HAP-1 (cell line): Measurements from ENCODE around the gene SLC9A1.

Source experiments
- DNase-seq, 2 experiments: peaks; one replicate each; pipeline ENCODE4 v3.0.0-alpha.2; 2016 to 2020; ENCODE audit warnings: low spot score in 2 of 2
- H3K27me3 ChIP-seq: fragments of 250-450 bp; sonication (Bioruptor Pico); 2 replicates; pipeline ENCODE4 v1.5.1; 2020; ENCODE audit warnings: low read depth, mild to moderate bottlenecking, moderate library complexity
- H3K36me3 ChIP-seq: fragments of 250-450 bp; sonication (Bioruptor Pico); replicated peaks from 2 replicates; pipeline ENCODE4 v1.5.1; 2020; ENCODE audit warnings: mild to moderate bottlenecking
- H3K4me1 ChIP-seq: fragments of 250-450 bp; sonication (Bioruptor Pico); 2 replicates; pipeline ENCODE4 v1.5.1; 2020; ENCODE audit warnings: mild to moderate bottlenecking
- H3K4me3 ChIP-seq: fragments of 250-450 bp; sonication (Bioruptor Pico); 2 replicates; pipeline ENCODE4 v1.5.1; 2020; ENCODE audit warnings: mild to moderate bottlenecking, moderate library complexity
- H3K9me3 ChIP-seq: fragments of 250-450 bp; sonication (Bioruptor Pico); 2 replicates; pipeline ENCODE4 v1.5.1; 2020; ENCODE audit warnings: mild to moderate bottlenecking, moderate library complexity
- in situ Hi-C: fragments of 300-500 bp; cut with MboI; formaldehyde crosslinking; loops from 3 replicates; pipeline ENCODE4 v1.14.3; 2020; ENCODE audit warnings: low sequenced_read_pairs, inconsistent platforms, mixed read lengths

SLC9A1 gene

DNA sequence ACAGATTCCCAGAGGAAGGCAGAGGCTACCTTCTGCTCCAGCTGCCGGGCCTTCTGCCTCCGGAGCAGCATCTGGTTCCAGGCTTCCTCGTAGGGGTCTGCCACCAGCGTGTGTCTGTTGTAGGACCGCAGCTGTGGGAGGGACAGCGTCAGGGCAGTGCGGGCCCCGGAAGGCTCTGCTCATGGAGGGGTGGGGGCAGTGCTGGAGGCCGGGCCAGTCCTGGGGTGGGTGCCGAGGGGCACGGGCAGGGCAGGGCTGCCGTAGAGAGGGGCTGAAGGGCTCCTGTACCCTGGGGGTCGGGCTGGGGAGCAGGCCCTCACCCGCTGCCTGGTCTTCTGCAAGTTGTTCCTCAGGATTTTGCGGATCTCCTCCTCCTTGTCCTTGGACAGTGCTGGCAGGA, 53.2 kb downstream of the SLC9A1 start:
- peaks cover 9% of the 10 kb centered on the region for H3K4me1 ChIP-seq
- no peaks in the 10 kb centered on the region for H3K36me3 ChIP-seq
- in situ Hi-C loops: loop anchor here (5.0 to 10.0 kb wide), 2 partner anchors 181 to 283 kb away; partner anchors contain the start of gene CD164L2
- H3K9me3 ChIP-seq: no peaks in the 10 kb centered on the region
- H3K27me3 ChIP-seq: no peaks in the 10 kb centered on the region
- no peak for DNase-seq
- H3K4me3 ChIP-seq: no peak overlapping the region

DNA sequence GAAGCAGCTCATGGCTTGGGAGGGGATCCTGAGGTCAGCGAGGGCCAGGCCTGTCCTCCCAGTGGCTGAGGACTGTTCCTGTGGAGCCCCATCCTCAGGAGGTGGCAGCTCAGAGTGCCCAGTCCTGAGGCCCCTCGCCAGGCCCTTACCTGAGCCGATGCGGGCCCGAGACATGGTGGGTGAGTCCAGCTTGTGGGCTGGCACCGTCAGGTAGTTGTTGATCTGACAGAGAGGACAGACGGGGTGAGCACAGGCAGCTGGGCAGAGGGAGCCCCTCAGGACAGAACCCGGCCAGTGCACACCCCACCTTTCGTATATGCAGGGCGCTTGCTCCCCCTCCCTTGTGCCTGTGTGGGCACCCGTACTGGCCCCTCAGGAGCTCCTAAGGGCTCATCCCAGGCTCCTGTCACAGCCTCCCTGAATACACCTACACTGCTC, 53.9 kb downstream of the SLC9A1 start:
- Histone ChIP-seq H3K4me1 (peaks cover 3% of the 10 kb centered on the region; the same call in 1 of the 2 replicates), H3K27me3 (no peaks in the 10 kb centered on the region), H3K36me3 (no peaks in the 10 kb centered on the region), H3K9me3 (no peaks in the 10 kb centered on the region), H3K4me3 (no peak overlapping the region)
- DNase-seq: no peak
- in situ Hi-C loops: loop anchor here (5.0 to 10.0 kb wide), 2 partner anchors 181 to 284 kb away; partner anchors contain the start of gene CD164L2

DNA sequence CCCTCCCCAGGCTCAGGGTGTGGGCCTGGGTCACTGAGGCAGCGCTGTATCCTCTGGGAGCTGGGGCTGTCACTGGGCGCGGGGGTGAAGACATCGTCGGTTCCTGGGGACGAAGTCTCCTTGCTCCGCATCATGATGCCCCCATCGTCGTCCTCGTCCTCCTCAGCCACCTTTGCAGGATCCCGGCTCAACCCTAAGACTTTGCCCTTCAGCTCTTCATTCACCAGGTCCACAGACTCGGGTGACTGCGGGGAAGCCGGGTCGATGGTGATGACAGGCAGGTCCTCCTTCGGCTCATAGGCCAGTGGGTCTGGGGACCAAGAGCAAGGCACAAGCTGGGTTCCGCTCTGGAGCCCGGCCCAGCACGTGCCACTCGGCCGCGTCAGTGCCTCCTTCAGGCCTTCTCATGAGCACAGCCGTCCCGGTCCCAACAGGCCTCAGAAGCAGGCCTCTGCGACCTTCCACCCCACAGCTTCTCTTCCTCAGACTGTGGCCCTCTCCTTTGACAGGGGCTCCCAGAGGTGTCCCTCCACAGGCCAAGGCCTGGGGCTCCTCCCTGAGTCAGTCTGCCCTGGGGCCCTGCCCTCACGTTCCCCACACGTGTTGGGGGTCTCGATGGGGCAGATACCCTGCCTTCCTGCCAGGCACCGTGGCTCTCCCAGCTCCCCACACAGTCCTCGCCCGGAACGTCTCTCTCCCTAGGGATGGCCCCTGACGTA, 54.4 kb downstream of the SLC9A1 start:
- H3K4me1 ChIP-seq: peaks cover 3% of the 10 kb centered on the region; the same call in 1 of the 2 replicates
- H3K4me3 ChIP-seq: no peak overlapping the region
- H3K27me3 ChIP-seq: no peaks in the 10 kb centered on the region
- in situ Hi-C loops: loop anchor here (5.0 to 10.0 kb wide), 2 partner anchors 182 to 284 kb away; partner anchors contain the start of gene CD164L2
- no peak for DNase-seq
- no peaks in the 10 kb centered on the region for H3K36me3 ChIP-seq
- H3K9me3 ChIP-seq: no peaks in the 10 kb centered on the region

DNA sequence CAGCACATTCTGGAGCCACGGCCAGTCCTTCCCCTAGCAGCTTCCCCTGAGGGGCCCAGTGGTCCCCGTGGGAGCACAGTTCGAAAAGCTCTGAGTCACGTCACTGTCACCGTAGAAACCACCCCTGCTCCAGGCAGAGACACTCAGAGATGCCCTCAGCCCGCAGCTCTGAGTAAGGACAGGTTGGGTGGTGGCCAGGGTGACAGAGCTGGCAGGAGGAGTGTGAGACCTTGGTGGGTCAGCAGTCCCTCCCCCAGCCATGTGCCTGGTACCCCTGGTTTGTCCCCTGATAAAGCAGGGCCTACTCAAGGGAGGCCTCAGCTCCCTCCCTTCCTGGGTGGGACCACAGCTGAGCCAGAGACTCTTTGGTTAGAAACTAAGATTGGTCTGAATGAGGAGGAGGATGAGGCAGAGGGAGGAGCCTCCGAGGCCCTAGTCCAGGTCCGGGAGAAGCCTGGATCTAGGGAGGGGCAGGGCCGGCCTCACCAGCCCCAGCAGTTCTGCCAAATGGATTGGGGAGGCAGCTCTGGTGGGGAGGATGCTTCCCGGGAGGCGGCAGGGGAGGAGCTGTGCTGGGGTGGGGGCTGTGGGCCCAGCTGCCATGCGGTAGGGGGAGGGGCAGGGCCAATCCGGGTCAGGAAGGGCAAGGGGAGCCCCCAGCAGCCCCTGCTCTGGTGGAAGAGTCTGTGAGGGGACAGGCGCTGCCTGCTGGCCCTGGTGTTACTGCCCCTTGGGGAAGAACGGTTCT, 55.2 kb downstream of the SLC9A1 start:
- H3K4me1 ChIP-seq: peaks cover 3% of the 10 kb centered on the region; the same call in 1 of the 2 replicates
- peak in 1 of 2 experiments; percentile 26 for DNase-seq
- H3K9me3 ChIP-seq: no peaks in the 10 kb centered on the region

DNA sequence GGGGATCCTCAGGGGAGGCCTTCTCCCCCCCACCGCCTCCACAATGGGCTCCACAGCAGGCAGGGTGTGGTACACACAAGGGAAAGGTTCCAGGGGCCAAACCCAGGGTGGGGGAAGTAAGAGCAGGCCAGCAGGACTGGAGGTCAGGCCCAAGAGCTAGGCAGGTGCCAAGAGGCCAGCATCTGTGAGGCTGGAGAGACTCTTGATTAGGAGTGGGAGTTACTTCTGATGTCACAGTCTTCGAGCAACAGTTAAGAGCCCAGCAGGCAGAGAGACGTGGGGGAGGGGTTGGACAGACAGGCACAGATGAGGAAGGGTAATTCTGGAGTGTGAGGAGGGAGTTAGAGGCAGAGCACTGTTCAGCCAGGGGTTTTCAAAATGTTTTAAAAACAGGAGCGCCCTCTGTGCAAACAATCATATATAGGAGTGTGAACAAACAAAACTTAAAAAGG, 55.8 kb downstream of the SLC9A1 start:
- no peaks in the 10 kb centered on the region for H3K36me3 ChIP-seq
- H3K4me1 ChIP-seq: peaks cover 3% of the 10 kb centered on the region; the same call in 1 of the 2 replicates
- no peak overlapping the region for H3K4me3 ChIP-seq
- no peaks in the 10 kb centered on the region for H3K9me3 ChIP-seq
- peak in 1 of 2 experiments; percentile 45 for DNase-seq
- no peaks in the 10 kb centered on the region for H3K27me3 ChIP-seq
- in situ Hi-C loops: loop anchor here (5.0 kb wide), 1 partner anchor 52 kb away; no protein-coding TSS in a partner anchor

More for the DNA sequence above, 55.2 kb downstream of the SLC9A1 start:
- H3K27me3 ChIP-seq: no peaks in the 10 kb centered on the region
- H3K36me3 ChIP-seq: no peaks in the 10 kb centered on the region
- in situ Hi-C loops: loop anchor here (5.0 to 10.0 kb wide), 3 partner anchors 52 to 285 kb away; partner anchors contain the start of gene CD164L2
- no peak overlapping the region for H3K4me3 ChIP-seq

DNA sequence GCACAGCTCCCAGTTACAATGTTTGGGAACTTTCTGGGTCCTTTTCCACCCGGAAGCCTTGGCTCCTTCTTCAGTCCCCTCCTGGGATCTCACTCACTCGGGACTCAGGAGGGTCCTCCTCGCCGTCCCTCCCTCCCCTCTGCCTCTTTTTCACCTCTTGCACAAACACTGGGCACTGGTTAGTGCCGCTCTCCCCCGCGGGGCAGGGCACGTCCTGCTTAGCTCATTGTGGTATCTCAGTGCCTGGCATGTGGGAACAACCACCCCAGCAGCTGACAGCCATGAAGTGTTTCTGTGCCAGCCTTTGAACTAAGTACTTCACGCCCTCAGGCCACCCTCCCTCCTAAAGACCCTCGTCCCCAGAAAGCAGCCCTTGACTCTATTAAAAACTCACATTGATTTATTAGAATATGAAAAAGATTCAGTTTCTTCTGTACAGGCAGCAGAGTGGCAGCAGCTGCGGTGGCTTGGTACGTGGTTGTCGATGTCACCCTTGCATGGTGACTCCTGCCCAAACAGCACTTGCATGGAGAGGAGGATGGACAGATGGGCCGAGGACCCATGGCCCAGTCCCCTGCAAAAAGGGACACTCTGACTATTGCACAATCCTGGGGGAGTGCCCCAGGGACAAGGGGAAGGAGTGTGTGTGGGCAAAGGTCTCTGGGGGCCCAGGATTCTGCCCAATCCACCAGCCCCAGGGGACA, 56.3 kb downstream of the SLC9A1 start:
- Histone ChIP-seq H3K9me3 (no peaks in the 10 kb centered on the region), H3K4me3 (no peak overlapping the region), H3K36me3 (no peaks in the 10 kb centered on the region), H3K27me3 (no peaks in the 10 kb centered on the region), H3K4me1 (peaks cover 3% of the 10 kb centered on the region; the same call in 1 of the 2 replicates)
- no peak for DNase-seq
- in situ Hi-C loops: loop anchor here (5.0 kb wide), 1 partner anchor 51 kb away; no protein-coding TSS in a partner anchor

DNA sequence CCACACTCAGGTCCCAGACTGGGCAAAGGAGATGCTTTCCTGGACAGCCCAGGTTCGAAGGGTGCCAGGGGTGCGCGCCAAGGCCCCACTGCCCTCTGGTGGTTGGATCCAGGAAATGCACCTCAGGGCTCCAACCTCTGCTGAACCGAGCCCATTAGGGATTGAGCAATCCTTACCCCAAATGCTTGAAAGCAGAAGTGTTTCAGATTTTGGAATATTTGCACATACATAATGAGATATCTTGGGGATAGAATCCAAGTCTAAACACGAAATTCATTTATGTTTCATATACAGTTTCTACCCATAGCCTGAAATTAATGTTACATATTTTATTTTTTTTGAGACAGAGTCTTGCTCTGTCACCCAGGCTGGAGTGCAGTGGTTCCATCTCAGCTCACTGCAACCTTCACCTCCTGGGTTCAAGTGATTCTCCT, 57.4 kb downstream of the SLC9A1 start:
- in situ Hi-C loops: loop anchor here (5.0 kb wide), 1 partner anchor 50 kb away; no protein-coding TSS in a partner anchor
- Histone ChIP-seq H3K4me1 (peaks cover 3% of the 10 kb centered on the region; the same call in 1 of the 2 replicates), H3K4me3 (no peak overlapping the region), H3K9me3 (no peaks in the 10 kb centered on the region), H3K36me3 (no peaks in the 10 kb centered on the region), H3K27me3 (no peaks in the 10 kb centered on the region)
- peak; percentile 40 to 85 for DNase-seq

DNA sequence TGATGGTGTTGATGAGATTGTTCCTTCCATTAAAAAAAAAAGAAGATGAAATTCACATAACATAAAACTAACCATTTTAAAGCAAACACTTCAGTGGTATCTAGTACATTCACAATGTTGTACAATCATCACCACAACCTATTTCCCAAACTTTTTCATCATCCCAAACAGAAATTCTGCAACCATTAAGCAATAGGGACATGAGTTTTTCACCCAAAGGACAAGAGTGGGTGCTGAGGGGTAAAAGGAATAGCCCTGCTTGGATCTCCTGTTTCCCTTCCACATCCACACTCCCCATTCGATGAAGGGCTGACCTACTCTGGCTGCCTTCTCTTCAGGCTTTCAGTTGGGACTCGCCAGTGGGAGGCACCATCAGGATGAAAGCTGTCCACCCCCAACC, 59.3 kb downstream of the SLC9A1 start:
- no peak for DNase-seq
- H3K4me1 ChIP-seq: peaks cover 3% of the 10 kb centered on the region; the same call in 1 of the 2 replicates
- no peaks in the 10 kb centered on the region for H3K27me3 ChIP-seq
- H3K4me3 ChIP-seq: no peak overlapping the region
- H3K9me3 ChIP-seq: no peaks in the 10 kb centered on the region
- in situ Hi-C loops: loop anchor here (5.0 kb wide), 1 partner anchor 48 kb away; no protein-coding TSS in a partner anchor
- no peaks in the 10 kb centered on the region for H3K36me3 ChIP-seq

DNA sequence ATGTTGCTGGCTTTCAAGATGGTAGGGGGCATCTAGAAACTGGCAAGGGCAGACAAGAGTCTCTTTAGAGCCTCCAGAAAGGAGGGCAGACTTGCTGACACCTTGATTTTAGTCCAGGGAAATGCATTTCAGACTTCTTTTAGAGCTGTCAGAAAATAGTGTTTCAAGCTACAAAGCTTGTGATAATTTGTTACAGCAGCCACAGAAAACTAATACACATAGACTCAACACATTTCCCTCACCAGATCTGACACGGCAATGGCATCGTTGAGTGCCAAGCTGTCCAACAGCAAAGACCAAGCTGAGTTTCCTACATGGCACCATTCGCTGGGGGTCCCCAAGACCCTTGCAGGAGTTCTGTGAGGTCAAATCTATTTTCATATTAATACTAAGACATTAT, 62.0 kb downstream of the SLC9A1 start:
- no peaks in the 10 kb centered on the region for H3K9me3 ChIP-seq
- in situ Hi-C loops: no loop called here

DNA sequence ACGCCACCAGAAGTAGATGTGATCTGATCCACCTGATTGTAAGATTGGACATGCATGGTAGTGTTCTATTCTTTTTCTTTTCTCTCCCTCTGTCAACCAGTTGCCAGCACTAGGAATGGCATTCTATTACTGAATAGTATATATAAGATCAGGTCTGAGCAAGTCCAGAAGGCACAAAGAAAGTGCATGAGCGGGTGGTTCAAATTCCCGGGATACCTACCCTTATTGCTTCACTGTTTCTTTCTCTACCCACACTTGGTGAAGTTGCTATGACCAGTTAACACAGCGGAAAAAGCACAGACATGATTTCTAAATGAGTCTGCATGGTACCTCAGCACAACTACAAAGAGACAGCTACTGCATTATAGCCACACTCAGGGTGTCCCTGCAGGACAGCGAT, 64.0 kb downstream of the SLC9A1 start:
- Histone ChIP-seq H3K9me3 (no peaks in the 10 kb centered on the region), H3K4me3 (no peak overlapping the region), H3K4me1 (no peaks in the 10 kb centered on the region), H3K36me3 (no peaks in the 10 kb centered on the region), H3K27me3 (no peaks in the 10 kb centered on the region)
- in situ Hi-C loops: no loop called here
- no peak for DNase-seq

More for the DNA sequence above, 62.0 kb downstream of the SLC9A1 start:
- Histone ChIP-seq H3K27me3 (no peaks in the 10 kb centered on the region), H3K4me1 (no peaks in the 10 kb centered on the region), H3K4me3 (no peak overlapping the region), H3K36me3 (no peaks in the 10 kb centered on the region)
- no peak for DNase-seq

DNA sequence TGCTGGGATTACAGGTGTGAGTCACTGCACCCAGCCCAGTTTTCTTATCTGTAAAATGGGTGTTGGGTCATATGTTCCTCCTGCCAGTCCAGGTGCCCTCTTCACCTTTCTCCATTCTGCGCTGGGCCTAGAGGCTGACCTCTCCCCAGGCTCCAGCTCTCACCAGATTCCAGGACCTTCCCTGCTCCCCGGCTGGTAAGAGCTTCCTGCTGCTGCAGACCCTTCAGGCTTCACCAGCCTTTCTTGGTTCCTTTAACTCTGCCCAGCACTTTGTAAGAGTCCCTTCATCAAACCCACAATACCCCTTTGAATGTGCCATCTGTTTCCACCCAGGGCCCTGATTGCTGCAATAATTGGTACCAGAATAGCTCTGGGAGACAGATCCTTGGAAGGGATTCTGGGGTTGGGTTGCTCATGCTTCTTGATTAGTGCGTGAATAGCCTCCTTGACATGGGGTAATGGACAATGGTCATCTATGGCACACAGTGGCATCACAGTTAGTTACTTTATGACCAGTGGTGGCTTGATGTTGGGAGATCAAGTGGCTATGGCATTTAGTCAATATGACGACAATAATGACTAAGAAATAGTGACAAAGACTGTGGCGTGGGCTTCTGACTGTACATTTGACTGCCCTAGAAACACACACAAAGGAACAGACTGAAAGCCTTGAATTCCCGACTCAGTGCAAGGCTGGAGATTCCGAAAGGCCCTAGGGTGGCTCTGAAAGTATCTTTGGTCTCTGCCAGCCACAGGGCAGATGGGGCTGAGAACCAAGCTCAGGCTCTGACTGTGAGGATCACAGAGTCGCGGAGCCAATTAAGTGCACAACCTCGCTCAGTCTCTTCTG, 67.3 kb downstream of the SLC9A1 start:
- no peaks in the 10 kb centered on the region for H3K27me3 ChIP-seq
- H3K36me3 ChIP-seq: no peaks in the 10 kb centered on the region
- in situ Hi-C loops: no loop called here
- no peak overlapping the region for H3K4me3 ChIP-seq
- DNase-seq: no peak
- H3K4me1 ChIP-seq: no peaks in the 10 kb centered on the region
- no peaks in the 10 kb centered on the region for H3K9me3 ChIP-seq

DNA sequence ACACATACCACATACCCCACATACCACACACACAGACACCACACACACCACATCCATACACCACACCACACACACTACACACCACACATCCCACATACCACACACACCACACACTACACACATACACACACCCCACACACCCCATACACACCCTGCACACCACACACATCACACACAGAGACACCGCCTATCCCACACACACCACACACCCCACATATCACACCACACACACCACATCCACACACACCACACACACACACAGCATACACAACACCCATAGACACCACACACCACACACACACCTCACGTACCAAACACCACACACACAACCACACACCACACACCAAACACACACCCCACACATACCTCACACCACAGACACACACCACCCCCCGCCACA, 68.3 kb downstream of the SLC9A1 start:
- Histone ChIP-seq H3K36me3 (no peaks in the 10 kb centered on the region), H3K4me1 (no peaks in the 10 kb centered on the region), H3K27me3 (no peaks in the 10 kb centered on the region), H3K9me3 (no peaks in the 10 kb centered on the region), H3K4me3 (no peak overlapping the region)
- in situ Hi-C loops: no loop called here
- DNase-seq: no peak
